Measurements from ENCODE around the gene ZBTB7A. TPM values are rescaled to one million over a fixed set of nuclear protein-coding genes. Genes with fewer than 3 reads are reported as not detected.

The ZBTB7A gene
- polyA plus RNA-seq, 12 donors: 5.2 to 29.8 (median 6.7) TPM; not detected in 1

- DNase-seq: no peak
Measured at GRCh38 chr19:4095488-4095844, 28.8 kb upstream of the ZBTB7A start.

DNA sequence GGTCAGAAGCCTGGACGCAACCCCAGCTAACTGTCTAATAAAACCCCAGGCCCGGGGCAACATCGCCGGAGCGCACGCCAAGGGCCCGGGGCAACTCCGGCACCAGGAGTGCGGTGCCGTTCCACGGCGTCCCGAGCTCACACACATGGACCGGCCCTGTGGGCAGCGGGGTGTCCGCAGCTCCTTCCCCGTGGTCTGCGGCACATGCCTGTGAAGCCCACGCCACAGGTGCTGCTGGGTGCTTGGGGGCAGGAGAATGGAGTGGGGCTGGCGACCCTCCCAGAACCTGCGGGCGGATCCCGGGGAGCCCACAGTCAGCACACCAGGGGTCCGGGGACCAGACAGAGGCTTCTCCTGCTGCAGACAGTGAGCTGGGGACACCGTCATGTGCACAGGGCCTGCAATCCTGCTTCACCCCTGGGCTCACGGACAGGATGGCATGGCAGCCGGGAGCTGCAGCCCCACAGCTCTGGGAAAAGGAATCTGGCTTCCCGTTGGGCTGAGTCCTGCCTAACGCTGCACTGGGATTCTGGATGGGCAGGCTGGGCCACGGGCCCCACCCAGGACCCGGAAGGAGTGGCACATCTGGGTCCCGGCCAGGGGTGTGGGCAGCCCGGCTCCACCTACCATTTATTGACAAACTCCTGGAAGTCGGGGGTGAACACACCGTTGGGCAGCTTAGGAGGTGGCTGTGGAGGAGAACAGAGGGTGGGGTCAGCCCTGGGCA, 28.2 kb upstream of the ZBTB7A start:
- DNase-seq: no peak

DNA sequence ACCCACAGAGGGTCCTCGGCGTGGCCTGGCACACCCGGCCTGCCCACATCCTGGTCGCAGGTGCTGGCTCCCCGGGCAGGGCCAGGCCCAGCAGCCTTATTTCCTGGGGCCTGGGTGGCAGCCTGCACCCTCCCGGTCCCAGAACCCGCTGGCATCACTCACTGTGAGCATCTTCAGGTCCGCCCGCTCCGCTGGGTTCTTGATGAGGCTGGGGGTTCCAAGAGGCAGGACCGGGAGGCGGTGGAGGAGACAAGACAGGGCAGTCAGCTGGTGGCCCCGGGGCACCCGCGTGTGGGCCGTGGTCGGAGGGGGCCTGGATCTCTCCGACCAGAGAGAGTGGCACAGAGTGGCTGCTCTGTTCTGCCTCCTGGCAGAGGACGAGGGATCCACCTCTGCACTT, 27.6 kb upstream of the ZBTB7A start:
- no peak for DNase-seq

DNA sequence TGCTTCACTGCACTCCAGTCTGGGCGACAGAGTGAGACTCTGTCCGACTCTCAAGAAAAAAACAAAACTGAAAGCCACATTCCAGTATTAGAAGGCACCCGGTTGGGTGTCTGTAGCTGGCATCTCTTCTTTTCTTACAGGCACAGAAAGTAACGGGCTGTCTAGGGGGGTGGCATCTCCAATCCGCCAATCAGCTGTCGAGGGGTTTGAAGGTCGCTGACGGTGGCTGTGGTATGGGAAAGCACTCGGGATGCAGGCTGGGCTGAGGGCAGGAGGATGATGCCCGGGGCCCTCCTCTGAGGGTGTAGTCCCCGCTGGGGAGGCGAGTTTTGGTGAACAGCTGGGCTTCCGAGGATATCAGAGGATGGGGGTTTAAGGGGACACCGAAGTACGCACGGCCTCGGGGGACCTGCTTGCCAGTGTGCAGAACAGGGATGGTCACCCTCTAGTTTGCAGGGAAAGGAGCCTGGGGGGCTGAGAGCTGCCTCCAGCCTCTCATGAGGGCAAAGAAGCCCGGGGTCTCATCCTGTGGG, 27.0 kb upstream of the ZBTB7A start:
- no peak for DNase-seq

- DNase-seq: no peak
Measured at GRCh38 chr19:4090356-4091220, 23.9 kb upstream of the ZBTB7A start.

DNA sequence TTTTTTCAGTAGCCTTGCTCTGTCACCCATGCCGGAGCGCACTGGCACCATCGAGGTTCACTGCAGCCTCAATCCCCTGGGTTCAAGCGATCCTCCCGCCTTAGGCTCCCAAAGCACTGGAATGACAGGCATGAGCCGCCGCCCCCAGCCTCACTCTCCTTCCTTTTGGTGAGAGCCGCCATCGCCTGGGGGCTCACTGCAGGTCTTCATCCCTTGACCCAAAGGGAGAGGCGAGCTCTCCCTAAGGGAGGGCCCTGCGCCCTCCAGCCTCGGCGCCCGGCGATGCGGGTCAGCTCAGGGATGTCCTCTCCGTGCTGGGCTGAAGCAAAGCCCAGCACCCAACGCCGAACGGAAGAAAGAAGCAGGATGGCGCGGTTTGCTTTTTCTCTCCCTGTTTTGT, 23.2 kb upstream of the ZBTB7A start:
- DNase-seq: no peak

DNA sequence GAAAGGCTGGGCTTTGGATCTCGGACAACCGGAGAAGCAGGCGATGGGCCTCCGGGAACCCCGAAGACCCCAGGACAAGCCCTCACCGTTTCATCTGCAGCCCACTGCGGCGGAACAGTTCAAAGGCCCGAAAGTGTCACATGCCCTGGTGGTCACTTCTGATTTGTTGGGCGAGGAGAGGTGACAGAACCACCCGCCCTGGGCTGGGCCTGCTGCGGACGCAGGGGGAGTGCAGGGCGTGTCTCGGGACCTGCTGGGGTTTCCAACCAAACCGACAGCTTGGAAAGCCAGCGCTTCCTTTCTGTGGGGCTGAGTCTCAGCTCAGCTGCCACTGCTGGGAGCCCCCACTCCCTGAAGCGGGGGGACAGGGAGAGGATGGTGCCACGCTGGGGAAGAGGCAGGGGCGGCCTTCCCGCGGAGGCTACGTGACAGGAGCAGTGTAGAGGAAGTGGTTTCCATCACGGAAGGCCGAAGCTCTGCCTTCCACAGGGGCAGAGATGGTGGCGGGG, 22.8 kb upstream of the ZBTB7A start:
- no peak for DNase-seq

- no peak for DNase-seq
Measured at GRCh38 chr19:4088975-4089374, 22.3 kb upstream of the ZBTB7A start.

GRCh38 chr19:4087787-4088679, 21.3 kb upstream of the ZBTB7A start:
- no peak for DNase-seq

GRCh38 chr19:4086411-4086867, 19.7 kb upstream of the ZBTB7A start:
- DNase-seq: no peak

DNA sequence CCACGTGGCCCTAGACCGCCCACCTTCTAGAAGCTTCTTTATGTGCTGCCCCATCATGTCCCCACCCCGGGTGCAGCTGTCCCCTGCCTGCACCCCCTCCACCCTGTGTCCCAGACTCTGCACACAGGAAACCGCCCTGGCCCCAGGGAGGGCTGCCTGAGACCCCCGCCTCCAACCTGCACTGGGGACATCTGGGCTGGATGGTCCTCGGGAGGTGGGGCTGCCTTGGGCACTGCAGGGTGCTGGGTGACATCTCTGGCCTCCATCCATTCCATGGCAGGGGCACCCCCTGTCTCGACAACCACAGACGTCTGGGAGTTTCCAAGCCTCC, 17.8 kb upstream of the ZBTB7A start:
- no peak for DNase-seq

- DNase-seq: no peak
Measured at GRCh38 chr19:4083677-4084546, 17.2 kb upstream of the ZBTB7A start.

GRCh38 chr19:4082172-4082571, 15.5 kb upstream of the ZBTB7A start:
- DNase-seq: no peak

- no peak for DNase-seq
Measured at GRCh38 chr19:4081441-4082129, 14.9 kb upstream of the ZBTB7A start.

DNA sequence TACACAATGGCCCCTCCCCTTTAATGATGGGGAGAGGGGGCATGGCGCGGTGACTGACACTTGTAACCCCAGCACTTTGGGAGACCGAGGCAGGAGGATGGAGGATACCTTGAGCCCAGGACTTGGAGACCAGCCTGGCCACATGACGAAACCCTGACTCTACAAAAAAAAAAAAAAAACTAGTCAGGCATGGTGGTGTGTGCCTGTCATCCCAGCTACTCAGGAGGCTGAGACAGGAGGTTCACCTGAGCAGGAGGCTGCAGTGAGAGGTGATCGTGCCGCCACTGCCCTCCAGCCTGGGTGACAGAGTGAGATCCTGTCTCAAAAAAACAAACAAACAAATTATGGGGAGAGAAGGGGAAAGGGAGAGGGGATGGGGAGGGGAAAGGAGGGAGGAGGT, 13.8 kb upstream of the ZBTB7A start:
- no peak for DNase-seq

- DNase-seq: peak; percentile 71
Measured at GRCh38 chr19:4077800-4078684, 11.3 kb upstream of the ZBTB7A start.

- no peak for DNase-seq
Measured at GRCh38 chr19:4077007-4077374, 10.3 kb upstream of the ZBTB7A start.

GRCh38 chr19:4075373-4075772, 8.7 kb upstream of the ZBTB7A start:
- no peak for DNase-seq

GRCh38 chr19:4071610-4072009, 4.9 kb upstream of the ZBTB7A start:
- no peak for DNase-seq
